T-cell (primary cell): ENCODE results near the gene NFIA. TPM values are rescaled to one million over a fixed set of nuclear protein-coding genes. Genes with fewer than 3 reads are reported as not detected.

Source experiments
- ATAC-seq, 4 experiments: fragments of 200-7000 bp in 3 of 4; fragments of 150-1000 bp in 1 of 4; cut with Tn5 transposase; replicated peaks in 1 of 4; 1 replicate in 3 of 4; 2 replicates in 1 of 4; pipeline ENCODE4 v1.10.0; 2021; ENCODE audit warnings: moderate library complexity in 3 of 4, mild to moderate bottlenecking in 2 of 4, moderate number of reproducible peaks in 1 of 4
- CTCF ChIA-PET, 2 donors: fragments of 300-600 bp; sonication (Branson Sonifier 250); formaldehyde crosslinking; loops; one replicate each; lab custom pipeline; 2022; ENCODE audit warnings: antibody characterized with exemption in 2 of 2; lab: Charles Lee
- POLR2A ChIA-PET, 2 donors: fragments of 300-600 bp; sonication (Branson Sonifier 250); formaldehyde crosslinking; loops; one replicate each; lab custom pipeline; 2022; ENCODE audit warnings: antibody characterized with exemption in 2 of 2; lab: Charles Lee
- DNase-seq, 35 experiments: peaks; one replicate each; pipeline versions ENCODE4 v3.0.0 to v3.0.0-alpha.2; 2013 to 2023
- H3K27ac ChIP-seq: one replicate; pipeline ENCODE4 v1.5.1; 2013; ENCODE audit warnings: low read length
- H3K27me3 ChIP-seq, 2 experiments: replicated peaks in 1 of 2; 1 replicate in 1 of 2; 2 replicates in 1 of 2; pipeline versions ENCODE4 v1.6.1 to v1.7.0; 2013; ENCODE audit warnings: low read length in 1 of 2, mixed read lengths in 1 of 2; ENCODE audit not compliant: control insufficient read depth in 2 of 2, insufficient read depth in 2 of 2; ENCODE audit errors: extremely low read depth in 1 of 2
- H3K36me3 ChIP-seq, 2 donors: 1 replicate in 1 of 2; 2 replicates in 1 of 2; pipeline versions ENCODE4 v1.6.1 to v1.7.0; 2013; ENCODE audit warnings: low read length in 1 of 2; ENCODE audit not compliant: control insufficient read depth in 2 of 2, insufficient read depth in 1 of 2; ENCODE audit errors: extremely low read depth in 1 of 2
- H3K4me1 ChIP-seq, 2 experiments: 1 replicate in 1 of 2; 2 replicates in 1 of 2; pipeline versions ENCODE4 v1.6.1 to v1.7.0; 2013; ENCODE audit warnings: low read length in 2 of 2, mixed read lengths in 1 of 2; ENCODE audit not compliant: insufficient read depth in 2 of 2, control insufficient read depth in 1 of 2; ENCODE audit errors: extremely low read depth in 1 of 2
- H3K4me3 ChIP-seq, 2 donors: 1 replicate in 1 of 2; 2 replicates in 1 of 2; pipeline versions ENCODE4 v1.5.1 to v1.7.0; 2013; ENCODE audit warnings: mild to moderate bottlenecking in 2 of 2, low read length in 1 of 2, moderate library complexity in 1 of 2; ENCODE audit not compliant: control insufficient read depth in 1 of 2; ENCODE audit errors: extremely low read depth in 1 of 2
- H3K9me3 ChIP-seq: 2 replicates; pipeline ENCODE4 v1.7.0; 2013
- H3K27ac Mint-ChIP-seq, 2 donors: one replicate each; pipeline ENCODE4 v1.8.0; 2020 to 2021; ENCODE audit warnings: mild to moderate bottlenecking in 2 of 2, mixed read lengths in 2 of 2
- H3K27me3 Mint-ChIP-seq, 2 donors: one replicate each; pipeline ENCODE4 v1.8.0; 2021 to 2022; ENCODE audit warnings: mixed read lengths in 2 of 2
- H3K36me3 Mint-ChIP-seq: one replicate; pipeline ENCODE4 v1.8.0; 2021; ENCODE audit warnings: mixed read lengths
- H3K4me1 Mint-ChIP-seq, 3 donors: one replicate each; pipeline ENCODE4 v1.8.0; 2020 to 2022; ENCODE audit warnings: mixed read lengths in 3 of 3, mild to moderate bottlenecking in 1 of 3
- H3K4me3 Mint-ChIP-seq, 3 donors: one replicate each; pipeline ENCODE4 v1.8.0; 2020 to 2022; ENCODE audit warnings: mild to moderate bottlenecking in 3 of 3, mixed read lengths in 3 of 3, moderate library complexity in 3 of 3
- H3K9me3 Mint-ChIP-seq, 3 donors: one replicate each; pipeline ENCODE4 v1.8.0; 2020 to 2022; ENCODE audit warnings: mixed read lengths in 3 of 3
- WGBS: methylation state at CpG from one replicate; pipeline ENCODE4 v1.1.5; 2013; ENCODE audit warnings: missing lambda C conversion rate; ENCODE audit not compliant: insufficient coverage; 5-methylcytosine and 5-hydroxymethylcytosine counted together
- total RNA-seq, 35 experiments: library from RNA in 6 of 35; stranded (reverse) in 6 of 35; fragments of 120-200 nt in 1 of 35; gene quantifications; one replicate each; pipeline versions ENCODE4 v1.2.1 to v1.2.4 and lab custom pipeline; 2013 to 2026

Gene NFIA
- total RNA-seq, 5 donors from 2014 or later (not counting 1 experiment from before 2014, with no cell fraction given) = 5.1 to 10.1 (median 7.1) TPM

DNA sequence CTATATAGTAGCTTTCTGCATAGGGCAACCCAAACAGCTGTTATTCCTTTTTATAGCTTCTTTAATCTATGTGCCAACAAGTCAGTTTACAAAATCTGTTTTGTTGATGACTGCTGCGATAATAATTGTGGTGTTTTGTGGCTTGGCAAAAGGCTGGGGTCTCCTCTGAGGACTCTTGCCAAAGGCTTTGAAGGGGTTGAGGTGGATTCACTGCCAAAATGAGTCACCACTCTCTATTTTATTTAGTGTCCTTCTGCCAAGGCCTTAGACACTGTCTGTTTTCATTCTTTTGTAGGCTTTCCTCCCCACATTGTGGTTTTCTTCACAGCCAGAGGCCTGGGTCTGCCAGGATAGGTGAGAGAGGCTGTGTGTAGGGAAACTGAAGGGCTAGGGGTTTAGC is 161.8 kb downstream of the NFIA start:
- Histone ChIP-seq H3K9me3 (no peaks in the 10 kb centered on the region), H3K27ac (no peak overlapping the region), H3K27me3 (no peaks in the 10 kb centered on the region), H3K4me3 (no peak overlapping the region), H3K36me3 (no peaks in the 10 kb centered on the region), H3K4me1 (no peaks in the 10 kb centered on the region)
- Mint-ChIP-seq H3K27me3 (no peaks in the 10 kb centered on the region), H3K36me3 (no peaks in the 10 kb centered on the region), H3K9me3 (no peaks in the 10 kb centered on the region), H3K27ac (no peak overlapping the region), H3K4me1 (no peaks in the 10 kb centered on the region), H3K4me3 (no peak overlapping the region)
- WGBS = no CpG with 5 or more reads among the region's 1 CpG
- ChIA-PET CTCF (no interaction called here), POLR2A (no interaction called here)
- DNase-seq (no peak), ATAC-seq (no peak)

DNA sequence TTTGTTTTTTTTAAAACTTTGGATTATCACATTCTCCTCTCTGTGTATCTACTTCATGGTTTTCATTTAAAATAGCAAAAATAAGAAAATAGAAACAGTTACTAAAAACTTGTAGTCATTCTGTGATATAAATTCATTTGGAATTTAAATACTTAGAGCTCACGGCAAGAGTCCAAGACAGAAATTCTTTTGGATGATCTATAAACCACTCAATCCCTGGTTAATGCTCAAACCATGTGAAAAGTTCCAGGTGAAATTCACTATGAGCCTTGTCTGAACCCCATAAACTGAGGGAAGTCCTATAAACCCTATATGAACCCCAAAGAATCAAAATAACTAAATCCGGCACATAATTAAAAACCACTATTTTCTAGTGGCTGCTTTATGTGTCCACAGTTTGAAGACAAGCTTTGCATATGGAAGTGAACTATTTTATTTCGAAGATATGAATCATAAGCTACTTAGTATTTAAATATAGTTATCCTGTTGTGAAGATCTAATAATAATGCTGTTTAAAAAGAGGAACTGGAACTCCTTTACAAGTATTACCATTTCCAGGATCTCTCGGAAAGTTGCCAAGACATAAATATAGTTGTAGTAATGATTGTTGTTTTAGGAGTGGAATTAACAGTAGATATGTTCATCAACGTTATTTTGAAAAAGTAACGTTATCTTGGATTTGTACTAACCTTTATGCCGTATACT is 163.5 kb downstream of the NFIA start:
- H3K27ac Mint-ChIP-seq = no peak overlapping the region
- no CpG with 5 or more reads among the region's 7 CpGs for WGBS
- H3K4me3 Mint-ChIP-seq = no peak overlapping the region
- Histone ChIP-seq H3K27me3 (no peaks in the 10 kb centered on the region), H3K27ac (no peak overlapping the region), H3K4me3 (no peak overlapping the region), H3K36me3 (no peaks in the 10 kb centered on the region), H3K9me3 (no peaks in the 10 kb centered on the region), H3K4me1 (no peaks in the 10 kb centered on the region)
- H3K36me3 Mint-ChIP-seq = no peaks in the 10 kb centered on the region
- H3K4me1 Mint-ChIP-seq = no peaks in the 10 kb centered on the region
- ChIA-PET CTCF (no interaction called here), POLR2A (no interaction called here)
- ATAC-seq = no peak
- no peak for DNase-seq
- H3K27me3 Mint-ChIP-seq = no peaks in the 10 kb centered on the region
- H3K9me3 Mint-ChIP-seq = no peaks in the 10 kb centered on the region

DNA sequence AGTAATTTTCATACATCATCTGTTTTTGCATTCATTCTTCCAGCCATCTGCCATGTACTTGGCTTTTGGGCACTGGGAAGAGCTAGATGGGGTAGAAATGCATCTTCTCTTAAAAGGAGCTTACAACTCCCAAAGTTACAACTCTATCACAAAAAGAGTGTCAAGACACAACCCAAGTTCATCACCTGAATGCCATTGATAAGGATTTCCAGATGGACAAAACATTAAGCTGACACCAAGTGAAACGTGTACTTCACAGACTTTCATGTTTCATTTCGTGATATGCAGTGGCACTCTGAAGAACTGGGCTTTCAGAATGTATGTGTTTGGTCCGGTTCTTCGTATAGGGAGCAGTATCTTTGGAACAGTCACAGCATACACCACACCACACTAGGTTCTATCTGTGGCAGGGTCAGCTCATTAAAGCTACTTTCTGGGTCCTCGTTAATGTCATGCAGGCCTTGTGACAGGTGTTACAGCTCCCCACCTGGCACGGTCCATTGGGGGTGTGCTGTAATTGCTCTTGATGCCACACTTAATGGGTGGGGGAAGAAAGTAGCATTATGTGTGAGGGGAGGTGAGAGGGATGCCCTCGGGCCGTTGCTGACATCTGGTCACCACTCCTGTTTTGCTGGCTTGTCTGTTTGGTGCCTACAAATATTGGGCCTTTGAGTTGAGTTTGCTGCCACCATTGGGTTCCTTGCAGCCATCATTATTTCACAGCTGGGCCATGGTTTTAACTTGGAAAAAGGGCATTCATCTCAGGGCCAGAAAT is 164.9 kb downstream of the NFIA start:
- H3K27ac Mint-ChIP-seq = no peak overlapping the region
- CTCF ChIA-PET = no interaction called here
- Histone ChIP-seq H3K4me3 (no peak overlapping the region), H3K4me1 (no peaks in the 10 kb centered on the region), H3K27me3 (no peaks in the 10 kb centered on the region), H3K36me3 (no peaks in the 10 kb centered on the region), H3K27ac (no peak overlapping the region), H3K9me3 (no peaks in the 10 kb centered on the region)
- no peaks in the 10 kb centered on the region for H3K27me3 Mint-ChIP-seq
- no peaks in the 10 kb centered on the region for H3K9me3 Mint-ChIP-seq
- WGBS = 89% methylated on average over 5 of the region's 8 CpGs
- POLR2A ChIA-PET = no interaction called here
- H3K4me1 Mint-ChIP-seq = no peaks in the 10 kb centered on the region
- DNase-seq = no peak
- H3K4me3 Mint-ChIP-seq = no peak overlapping the region
- ATAC-seq = no peak
- no peaks in the 10 kb centered on the region for H3K36me3 Mint-ChIP-seq

DNA sequence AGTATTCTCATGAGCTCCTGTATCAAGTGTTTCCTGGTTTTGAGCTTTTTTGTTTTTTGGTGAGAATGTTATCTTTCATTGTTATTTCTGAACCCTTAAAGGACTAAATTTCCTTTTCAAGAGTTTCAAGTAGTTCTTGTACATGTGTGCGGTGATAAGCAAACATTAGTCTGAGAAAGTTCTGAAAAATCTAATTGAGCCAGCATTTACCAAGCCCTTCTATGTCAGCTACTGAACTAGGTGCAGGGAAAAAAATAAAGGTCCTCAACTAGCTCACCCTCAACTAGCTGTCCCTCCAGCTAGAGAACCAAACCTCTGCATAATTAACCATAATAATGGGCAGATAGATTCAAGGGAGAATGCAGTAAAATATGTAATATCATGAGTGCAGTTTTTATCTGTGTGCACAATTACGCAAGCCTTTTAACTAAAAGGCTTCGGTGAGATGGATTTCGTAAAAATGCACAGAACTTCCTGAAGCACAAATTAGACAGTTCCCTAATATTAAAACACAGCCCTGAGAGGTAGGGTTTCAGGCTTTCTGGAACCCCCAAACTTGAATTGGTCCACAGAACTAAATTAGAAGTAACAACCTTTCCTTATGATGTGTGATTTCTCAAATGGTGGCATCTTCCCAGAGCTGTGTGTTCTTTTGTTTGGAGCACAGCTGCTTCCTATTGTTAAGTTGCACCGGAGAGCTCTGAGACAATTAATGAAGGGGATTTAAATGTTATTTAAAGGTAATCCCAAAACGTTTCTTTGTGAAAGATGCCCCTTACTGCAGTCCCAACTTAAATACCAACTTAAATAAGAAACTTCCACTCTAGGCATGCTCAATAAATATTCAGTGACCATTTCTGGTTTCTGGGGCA is 165.8 kb downstream of the NFIA start:
- no peak overlapping the region for H3K27ac ChIP-seq
- no peak overlapping the region for H3K4me3 Mint-ChIP-seq
- no peak overlapping the region for H3K27ac Mint-ChIP-seq
- ChIA-PET POLR2A (no interaction called here), CTCF (no interaction called here)
- no peaks in the 10 kb centered on the region for H3K36me3 Mint-ChIP-seq
- H3K27me3 Mint-ChIP-seq = peaks cover 0 to 4% of the 10 kb centered on the region in 2 donors
- H3K9me3 Mint-ChIP-seq = no peaks in the 10 kb centered on the region
- DNase-seq (no peak), ATAC-seq (no peak)
- H3K4me1 ChIP-seq = no peaks in the 10 kb centered on the region
- H3K27me3 ChIP-seq = no peaks in the 10 kb centered on the region
- no peaks in the 10 kb centered on the region for H3K36me3 ChIP-seq
- peaks cover 2 to 5% (median 3%) of the 10 kb centered on the region in 3 donors for H3K4me1 Mint-ChIP-seq
- H3K9me3 ChIP-seq = no peaks in the 10 kb centered on the region
- no peak overlapping the region for H3K4me3 ChIP-seq
- no CpG with 5 or more reads among the region's 6 CpGs for WGBS

DNA sequence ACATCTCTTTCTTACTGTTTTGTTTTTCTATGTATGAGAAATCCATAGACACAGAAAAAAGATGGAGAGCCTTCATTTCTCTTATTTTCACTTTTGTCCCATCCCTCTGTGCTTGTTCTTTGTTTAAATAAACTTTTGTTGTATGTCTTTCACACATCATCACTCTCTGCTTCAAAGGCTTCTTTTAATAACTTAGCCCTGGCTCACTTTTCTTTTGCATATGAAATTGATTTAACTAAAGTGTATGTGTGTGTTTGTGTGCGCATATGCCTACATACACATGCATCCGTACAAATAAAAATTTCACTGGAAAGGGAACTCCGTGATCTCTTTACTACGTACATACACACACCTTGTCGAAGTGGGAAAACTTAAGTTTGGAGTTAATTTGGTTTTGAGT is 168.6 kb downstream of the NFIA start:
- H3K27ac ChIP-seq = no peak overlapping the region
- Mint-ChIP-seq H3K9me3 (no peaks in the 10 kb centered on the region), H3K4me3 (no peak overlapping the region), H3K36me3 (no peaks in the 10 kb centered on the region), H3K27me3 (peaks cover 0 to 8% of the 10 kb centered on the region in 2 donors), H3K4me1 (peaks cover 19 to 31% (median 25%) of the 10 kb centered on the region in 3 donors), H3K27ac (no peak overlapping the region)
- WGBS = no CpG with 5 or more reads among the region's 5 CpGs
- no peaks in the 10 kb centered on the region for H3K36me3 ChIP-seq
- CTCF ChIA-PET = no interaction called here
- H3K4me3 ChIP-seq = no peak overlapping the region
- POLR2A ChIA-PET = interaction anchor here in 1 of 2 donors (0.9 kb wide), 1 partner anchor 13 kb away, joined by 4 read pairs; no protein-coding TSS in a partner anchor
- peaks cover 0 to 7% of the 10 kb centered on the region in 2 experiments for H3K4me1 ChIP-seq
- no peaks in the 10 kb centered on the region for H3K27me3 ChIP-seq
- no peak for ATAC-seq
- no peaks in the 10 kb centered on the region for H3K9me3 ChIP-seq
- DNase-seq = no peak

DNA sequence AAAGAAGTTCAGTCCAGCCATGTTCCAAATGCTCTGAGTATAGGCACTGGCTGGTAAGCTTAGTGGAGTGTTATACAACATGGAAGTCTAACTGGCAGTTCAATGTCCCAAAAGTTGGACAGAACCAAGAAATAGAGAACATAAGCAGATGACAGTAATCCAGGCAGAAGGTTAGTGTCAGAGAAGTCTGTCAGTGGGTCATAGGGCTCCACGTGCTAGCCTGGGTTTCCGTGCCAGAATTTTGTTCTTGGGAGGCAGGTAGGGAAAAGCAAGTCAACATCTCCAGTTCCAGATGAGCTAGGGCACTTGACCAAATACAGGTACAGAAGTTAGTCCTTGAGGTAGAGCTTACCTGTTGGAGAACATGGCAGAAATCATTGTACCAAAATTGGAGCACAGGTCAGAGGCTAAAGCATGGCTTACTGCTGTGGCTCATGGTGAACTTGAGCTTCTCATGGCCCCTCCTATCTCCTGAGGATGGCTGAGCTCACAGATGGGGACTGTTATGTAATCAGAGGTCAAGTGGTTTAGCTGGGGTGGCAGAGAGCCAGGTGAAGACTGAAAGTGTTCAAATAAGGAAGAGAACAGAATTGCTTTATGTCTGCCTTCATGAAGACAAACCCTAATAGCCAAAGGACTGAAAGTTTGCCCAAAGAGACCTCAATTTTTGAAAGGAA is 170.8 kb downstream of the NFIA start:
- POLR2A ChIA-PET = interaction anchor here in 1 of 2 donors (0.6 kb wide), 1 partner anchor 24 kb away, joined by 3 read pairs; no protein-coding TSS in a partner anchor
- ATAC-seq = peak in 1 of 4 experiments; percentile 52

More for the DNA sequence above, 170.8 kb downstream of the NFIA start:
- Histone ChIP-seq H3K4me1 (peaks cover 0 to 8% of the 10 kb centered on the region in 2 experiments), H3K9me3 (no peaks in the 10 kb centered on the region), H3K36me3 (no peaks in the 10 kb centered on the region), H3K27me3 (no peaks in the 10 kb centered on the region), H3K4me3 (no peak overlapping the region), H3K27ac (no peak overlapping the region)
- no peak overlapping the region for H3K27ac Mint-ChIP-seq
- WGBS = 92% methylated on average over 2 of the region's 2 CpGs
- H3K27me3 Mint-ChIP-seq = peaks cover 0 to 8% of the 10 kb centered on the region in 2 donors
- H3K4me1 Mint-ChIP-seq = peaks cover 19 to 31% (median 25%) of the 10 kb centered on the region in 3 donors
- H3K9me3 Mint-ChIP-seq = no peaks in the 10 kb centered on the region
- DNase-seq = peak in 14 of 35 experiments; percentile 0 to 29 (median 9)
- no peak overlapping the region for H3K4me3 Mint-ChIP-seq
- H3K36me3 Mint-ChIP-seq = no peaks in the 10 kb centered on the region
- CTCF ChIA-PET = no interaction called here
